ENCODE results near the gene MEMO1.
"Not testable (repeated sequence)": the region's sequence is repeated elsewhere in the genome, so short reads cannot be mapped to it uniquely, and the experiment has no call there.

MEMO1 gene

GRCh38 chr2:31958140-31958717 is 52.6 kb downstream of the MEMO1 start:
- no peak for DNase-seq (ENCODE audit: extremely low spot score)
- ChIA-PET POLR2A (no interaction called here), CTCF (interaction anchor here (0.5 kb wide), 1 partner anchor 15 kb away, joined by 5 read pairs; no protein-coding TSS in a partner anchor)
- TF ChIP-seq ZNF384 (IDR thresholded peaks at IDR 0.05) (no peak), FOXK2 (IDR thresholded peaks at IDR 0.05) (no peak), HDGF (IDR thresholded peaks at IDR 0.05; ENCODE audit: borderline replicate concordance) (no peak), ELF4 (IDR thresholded peaks at IDR 0.05) (no peak), L3MBTL2 (conservative IDR thresholded peaks at IDR 0.05) (no peak), NFRKB (IDR thresholded peaks at IDR 0.05) (no peak), FOXA1 (IDR thresholded peaks at IDR 0.05) (no peak), ARNT (IDR thresholded peaks at IDR 0.05) (no peak), PKNOX1 (IDR thresholded peaks at IDR 0.05) (no peak), FOXM1 (IDR thresholded peaks at IDR 0.05; ENCODE audit: borderline replicate concordance) (no peak), SUZ12 (IDR thresholded peaks at IDR 0.05) (no peak), SP1 (IDR thresholded peaks at IDR 0.05) (no peak), TARDBP (IDR thresholded peaks at IDR 0.05) (no peak), CTBP1 (IDR thresholded peaks at IDR 0.05; ENCODE audit: borderline replicate concordance) (no peak), LEF1 (IDR thresholded peaks at IDR 0.05; ENCODE audit: borderline replicate concordance) (no peak), BHLHE40 (IDR thresholded peaks at IDR 0.05; ENCODE audit: borderline replicate concordance) (no peak)

- CTCF ChIA-PET = no interaction called here
- POLR2A ChIA-PET = no interaction called here
- no peak for DNase-seq (ENCODE audit: extremely low spot score)
- TF ChIP-seq CTBP1 (IDR thresholded peaks at IDR 0.05; ENCODE audit: borderline replicate concordance) (no peak), ZNF384 (IDR thresholded peaks at IDR 0.05) (no peak), ELF4 (IDR thresholded peaks at IDR 0.05) (no peak), L3MBTL2 (conservative IDR thresholded peaks at IDR 0.05) (no peak), SUZ12 (IDR thresholded peaks at IDR 0.05) (no peak)
Observed at GRCh38 chr2:31957354-31958139, 53.3 kb downstream of the MEMO1 start.

GRCh38 chr2:31956934-31957333 is 53.9 kb downstream of the MEMO1 start:
- CTCF ChIA-PET = not testable (repeated sequence)

GRCh38 chr2:31956312-31956711 is 54.5 kb downstream of the MEMO1 start:
- no peak for DNase-seq (ENCODE audit: extremely low spot score)
- ChIA-PET POLR2A (no interaction called here), CTCF (no interaction called here)
- no peak for TF ChIP-seq SP1 (IDR thresholded peaks at IDR 0.05)
- no peak for TF ChIP-seq LEF1 (IDR thresholded peaks at IDR 0.05; ENCODE audit: borderline replicate concordance)
- TF ChIP-seq CTBP1 (IDR thresholded peaks at IDR 0.05; ENCODE audit: borderline replicate concordance) = no peak
- TF ChIP-seq TARDBP (IDR thresholded peaks at IDR 0.05) = no peak
- TF ChIP-seq HDGF (IDR thresholded peaks at IDR 0.05; ENCODE audit: borderline replicate concordance) = no peak
- no peak for TF ChIP-seq ELF4 (IDR thresholded peaks at IDR 0.05)
- TF ChIP-seq FOXM1 (IDR thresholded peaks at IDR 0.05; ENCODE audit: borderline replicate concordance) = no peak
- TF ChIP-seq SUZ12 (IDR thresholded peaks at IDR 0.05) = no peak
- TF ChIP-seq FOXK2 (IDR thresholded peaks at IDR 0.05) = no peak
- TF ChIP-seq PKNOX1 (IDR thresholded peaks at IDR 0.05) = no peak
- TF ChIP-seq L3MBTL2 (conservative IDR thresholded peaks at IDR 0.05) = no peak
- TF ChIP-seq NFRKB (IDR thresholded peaks at IDR 0.05) = no peak
- TF ChIP-seq ZNF384 (IDR thresholded peaks at IDR 0.05) = no peak
- no peak for TF ChIP-seq ARNT (IDR thresholded peaks at IDR 0.05)
- TF ChIP-seq BHLHE40 (IDR thresholded peaks at IDR 0.05; ENCODE audit: borderline replicate concordance) = no peak
- no peak for TF ChIP-seq FOXA1 (IDR thresholded peaks at IDR 0.05)

More at GRCh38 chr2:31956934-31957333, 53.9 kb downstream of the MEMO1 start:
- POLR2A ChIA-PET; DNase-seq (ENCODE audit: extremely low spot score): not testable (repeated sequence)

- CTCF ChIA-PET, POLR2A ChIA-PET: not testable (repeated sequence)
Observed at GRCh38 chr2:31953095-31953494, 57.7 kb downstream of the MEMO1 start.

GRCh38 chr2:31950946-31951562 is 59.8 kb downstream of the MEMO1 start:
- ChIA-PET POLR2A (no interaction called here), CTCF (no interaction called here)
- no peak for TF ChIP-seq FOXM1 (IDR thresholded peaks at IDR 0.05; ENCODE audit: borderline replicate concordance)
- no peak for TF ChIP-seq ELF4 (IDR thresholded peaks at IDR 0.05)
- no peak for TF ChIP-seq L3MBTL2 (conservative IDR thresholded peaks at IDR 0.05)
- no peak for TF ChIP-seq FOXK2 (IDR thresholded peaks at IDR 0.05)
- TF ChIP-seq FOXA1 (IDR thresholded peaks at IDR 0.05) = no peak
- TF ChIP-seq ARNT (IDR thresholded peaks at IDR 0.05) = no peak
- no peak for TF ChIP-seq HDGF (IDR thresholded peaks at IDR 0.05; ENCODE audit: borderline replicate concordance)
- no peak for TF ChIP-seq SUZ12 (IDR thresholded peaks at IDR 0.05)
- TF ChIP-seq CTBP1 (IDR thresholded peaks at IDR 0.05; ENCODE audit: borderline replicate concordance) = no peak
- no peak for TF ChIP-seq LEF1 (IDR thresholded peaks at IDR 0.05; ENCODE audit: borderline replicate concordance)
- no peak for TF ChIP-seq NFRKB (IDR thresholded peaks at IDR 0.05)
- TF ChIP-seq BHLHE40 (IDR thresholded peaks at IDR 0.05; ENCODE audit: borderline replicate concordance) = no peak
- no peak for TF ChIP-seq TARDBP (IDR thresholded peaks at IDR 0.05)
- TF ChIP-seq SP1 (IDR thresholded peaks at IDR 0.05) = no peak
- TF ChIP-seq ZNF384 (IDR thresholded peaks at IDR 0.05) = no peak
- no peak for DNase-seq (ENCODE audit: extremely low spot score)

More at GRCh38 chr2:31953095-31953494, 57.7 kb downstream of the MEMO1 start:
- DNase-seq (ENCODE audit: extremely low spot score) = not testable (repeated sequence)
